Ovary (tissue), 3 donors: ENCODE data around the gene CNTNAP5.

Experiments
- EP300 ChIP-seq: sonication (generic); formaldehyde crosslinking; IDR thresholded peaks from one replicate; pipeline ENCODE4 v1.6.1; 2017; ENCODE audit warnings: antibody characterized with exemption
- POLR2A ChIP-seq: fragments of 450-650 bp; IDR thresholded peaks from one replicate; pipeline ENCODE4 v1.6.1; 2017; ENCODE audit warnings: antibody characterized with exemption, mild to moderate bottlenecking, moderate library complexity
- TF ChIP-seq, protein P1 (sequence below), 3 donors: fragments of 450-650 bp in 2 of 3; fragments of 200-600 bp in 1 of 3; IDR thresholded peaks; one replicate each; pipeline versions ENCODE4 v1.5.1 to v1.8.0; 2016 to 2022; ENCODE audit warnings: antibody characterized with exemption in 3 of 3, mild to moderate bottlenecking in 1 of 3
- donor health status: DM: no; HTN: no; CAD: no.

GRCh38 chr2:124092651-124093050 is 67.6 kb downstream of the CNTNAP5 start:
- TF ChIP-seq, protein P1, sequence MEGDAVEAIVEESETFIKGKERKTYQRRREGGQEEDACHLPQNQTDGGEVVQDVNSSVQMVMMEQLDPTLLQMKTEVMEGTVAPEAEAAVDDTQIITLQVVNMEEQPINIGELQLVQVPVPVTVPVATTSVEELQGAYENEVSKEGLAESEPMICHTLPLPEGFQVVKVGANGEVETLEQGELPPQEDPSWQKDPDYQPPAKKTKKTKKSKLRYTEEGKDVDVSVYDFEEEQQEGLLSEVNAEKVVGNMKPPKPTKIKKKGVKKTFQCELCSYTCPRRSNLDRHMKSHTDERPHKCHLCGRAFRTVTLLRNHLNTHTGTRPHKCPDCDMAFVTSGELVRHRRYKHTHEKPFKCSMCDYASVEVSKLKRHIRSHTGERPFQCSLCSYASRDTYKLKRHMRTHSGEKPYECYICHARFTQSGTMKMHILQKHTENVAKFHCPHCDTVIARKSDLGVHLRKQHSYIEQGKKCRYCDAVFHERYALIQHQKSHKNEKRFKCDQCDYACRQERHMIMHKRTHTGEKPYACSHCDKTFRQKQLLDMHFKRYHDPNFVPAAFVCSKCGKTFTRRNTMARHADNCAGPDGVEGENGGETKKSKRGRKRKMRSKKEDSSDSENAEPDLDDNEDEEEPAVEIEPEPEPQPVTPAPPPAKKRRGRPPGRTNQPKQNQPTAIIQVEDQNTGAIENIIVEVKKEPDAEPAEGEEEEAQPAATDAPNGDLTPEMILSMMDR (IDR thresholded peaks at IDR 0.05), result no peak
- TF ChIP-seq POLR2A, result no peak
- TF ChIP-seq EP300, result no peak
